ENCODE results near the gene ARF6. TPM values are rescaled to one million over a fixed set of nuclear protein-coding genes. Genes with fewer than 3 reads are reported as not detected.

Gene ARF6
- total RNA-seq: 100 to 1,000 TPM; 116 to 124 TPM
- 100 to 1,000 TPM; 157 to 164 TPM for polyA plus RNA-seq

DNA sequence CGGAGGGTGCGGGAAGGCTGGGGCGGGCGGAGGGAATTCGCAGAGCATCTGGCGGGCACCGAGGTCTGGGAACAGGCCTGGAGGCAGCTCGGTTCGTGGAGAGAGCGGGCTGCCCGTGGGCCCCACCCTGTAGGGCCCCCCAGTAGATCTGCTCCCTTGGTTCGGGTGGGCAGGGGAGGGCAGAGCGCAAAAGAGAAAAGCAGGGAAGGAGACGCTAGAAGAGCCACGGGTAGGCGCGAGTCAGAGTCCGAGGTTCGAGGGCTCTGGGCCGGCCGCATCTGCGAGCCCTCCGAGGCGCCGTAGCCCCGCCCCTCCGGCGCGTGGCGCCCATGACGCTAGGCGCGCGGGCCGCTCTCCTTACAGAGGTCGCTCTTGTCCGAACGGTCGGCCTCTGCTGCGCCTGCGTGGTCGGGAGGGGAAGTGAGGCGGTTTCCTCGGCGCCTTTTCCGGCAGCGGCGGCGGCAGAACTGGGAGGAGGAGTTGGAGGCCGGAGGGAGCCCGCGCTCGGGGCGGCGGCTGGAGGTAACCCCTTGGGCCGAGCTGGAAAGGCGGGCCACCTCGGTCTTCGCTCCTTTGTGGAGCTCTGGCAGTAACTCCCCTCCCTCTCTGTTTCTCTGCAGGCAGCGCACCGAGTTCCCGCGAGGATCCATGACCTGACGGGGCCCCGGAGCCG, at the start of gene ARF6:
ARF6 (plus strand) TSS at position 447 of the 673 bp plus-strand sequence. CDS start 655 bp downstream, outside the sequence.
- peak within 1 kb of the TSS; percentile 93 to 100 (median 99) for H3K27ac Mint-ChIP-seq
- no peaks in the 10 kb centered on the region for H3K27me3 ChIP-seq (ENCODE audit: insufficient read depth, low read length)
- peak within 1 kb of the TSS; percentile 95 to 99 (median 98) for H3K4me3 Mint-ChIP-seq
- H3K36me3 Mint-ChIP-seq: peaks cover 40 to 41% of the 10 kb centered on the region in 2 donors
- peak within 1 kb of the TSS; percentile 75 to 100 for H3K4me3 ChIP-seq (ENCODE audit: low read length in 2 of 2)
- intact Hi-C loops (cut with micrococcal nuclease): loop anchor here (1.0 to 2.0 kb wide), 10 partner anchors 14 to 213 kb away; no protein-coding TSS in a partner anchor
- peaks cover 20% of the 10 kb centered on the region for H3K36me3 ChIP-seq (ENCODE audit: insufficient read depth, low read length)
- ChIA-PET CTCF (ENCODE audit: partially characterized antibody) (interaction anchor here (0.7 to 2.7 kb wide), 16 partner anchors 11 to 211 kb away, joined by 3 to 49 read pairs (median 6); no protein-coding TSS in a partner anchor), POLR2A (ENCODE audit: partially characterized antibody) (interaction anchor here (0.6 to 4.3 kb wide), 46 partner anchors 8 to 339 kb away, joined by 3 to 136 read pairs (median 6); partner anchors contain the start of genes MGAT2, NEMF, RPS29 and SOS2)
- peaks cover 35% of the 10 kb centered on the region for H3K4me1 ChIP-seq (ENCODE audit: insufficient read depth, low read length)
- H3K9me3 ChIP-seq (ENCODE audit: control insufficient read depth in 1 of 2, low read length in 2 of 2): no peaks in the 10 kb centered on the region
- peak within 1 kb of the TSS; percentile 98 for H3K27ac ChIP-seq (ENCODE audit: low read depth, low read length)
- peak; percentile 92 to 94 (median 92) for DNase-seq
- H3K4me1 Mint-ChIP-seq: peaks cover 13 to 45% (median 22%) of the 10 kb centered on the region in 4 donors
- no peaks in the 10 kb centered on the region for H3K27me3 Mint-ChIP-seq
- peaks cover 0 to 1% (median 0%) of the 10 kb centered on the region in 8 donors for H3K9me3 Mint-ChIP-seq

DNA sequence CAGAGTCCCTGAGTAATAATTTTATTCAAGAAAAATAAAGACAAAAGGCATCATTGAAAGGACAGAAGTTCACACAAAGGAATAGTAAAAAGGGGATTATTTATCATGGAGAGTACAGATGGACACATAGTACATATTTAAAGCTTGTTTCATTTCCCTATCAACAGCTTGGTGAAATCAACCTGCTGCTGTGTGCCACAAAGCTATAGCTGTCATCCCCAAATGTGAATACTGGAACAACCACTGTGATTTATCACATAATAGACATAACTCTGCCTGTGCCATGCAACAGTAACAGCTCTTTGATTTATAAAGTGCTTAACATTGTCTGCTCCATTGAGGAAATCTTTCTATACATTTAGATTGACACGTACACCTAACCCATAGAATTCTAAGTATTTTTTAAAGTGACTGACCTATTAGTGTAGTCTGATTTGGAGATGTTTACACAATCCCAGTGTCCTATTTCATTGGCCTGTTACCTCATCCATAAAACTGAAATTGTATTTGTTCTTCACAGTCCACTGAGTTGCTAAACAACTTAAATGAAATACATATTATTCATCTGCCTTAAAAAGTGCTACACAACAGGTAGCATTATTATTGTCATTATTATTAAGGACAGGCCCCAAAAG, 43.6 kb upstream of the ARF6 start:
- no peak for DNase-seq
- Histone ChIP-seq H3K27ac (ENCODE audit: low read depth, low read length) (no peak overlapping the region), H3K36me3 (ENCODE audit: insufficient read depth, low read length) (peaks cover 18% of the 10 kb centered on the region), H3K27me3 (ENCODE audit: insufficient read depth, low read length) (no peaks in the 10 kb centered on the region), H3K4me3 (ENCODE audit: low read length in 2 of 2) (no peak overlapping the region), H3K9me3 (ENCODE audit: control insufficient read depth in 1 of 2, low read length in 2 of 2) (no peaks in the 10 kb centered on the region), H3K4me1 (ENCODE audit: insufficient read depth, low read length) (peaks cover 37% of the 10 kb centered on the region)
- ChIA-PET POLR2A (ENCODE audit: partially characterized antibody) (interaction anchor here (0.6 to 7.0 kb wide), 6 partner anchors 9 to 247 kb away, joined by 3 to 245 read pairs (median 3); no protein-coding TSS in a partner anchor), CTCF (ENCODE audit: partially characterized antibody) (interaction anchor here (0.6 to 13.1 kb wide), 4 partner anchors 15 to 283 kb away, joined by 3 to 277 read pairs (median 18); partner anchors contain the start of gene DNAAF2)
- Mint-ChIP-seq H3K27me3 (no peaks in the 10 kb centered on the region), H3K27ac (peak overlapping the region; percentile 19 to 88 (median 76)), H3K4me3 (peak overlapping the region in 3 of 8 donors; percentile 3 to 6 (median 4)), H3K4me1 (peaks cover 19 to 53% (median 37%) of the 10 kb centered on the region in 4 donors), H3K36me3 (peaks cover 19 to 48% of the 10 kb centered on the region in 2 donors), H3K9me3 (no peaks in the 10 kb centered on the region)
- intact Hi-C loops (cut with micrococcal nuclease): no loop called here

DNA sequence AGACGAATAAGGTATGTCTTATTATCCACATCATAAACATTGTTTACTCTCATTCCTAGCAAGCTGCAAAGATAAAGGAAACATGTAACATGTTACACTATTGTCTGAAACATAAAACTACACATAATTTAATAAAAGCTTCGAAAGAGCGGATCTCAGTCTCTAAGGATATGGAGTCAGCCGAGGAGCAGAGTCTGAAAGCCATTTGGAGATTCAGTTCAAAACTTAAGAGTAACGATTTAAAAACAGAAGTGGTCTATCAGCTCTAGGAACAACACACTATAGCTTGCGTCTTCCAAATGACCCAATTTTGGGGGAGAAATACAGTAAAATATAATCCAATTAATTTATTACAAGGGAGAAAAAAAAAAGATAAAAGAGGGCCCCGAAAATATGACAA, 41.1 kb upstream of the ARF6 start:
- Mint-ChIP-seq H3K27me3 (no peaks in the 10 kb centered on the region), H3K36me3 (peaks cover 15 to 35% of the 10 kb centered on the region in 2 donors), H3K4me1 (peaks cover 21 to 53% (median 38%) of the 10 kb centered on the region in 4 donors), H3K4me3 (peak overlapping the region; percentile 91 to 98 (median 96)), H3K9me3 (no peaks in the 10 kb centered on the region), H3K27ac (peak overlapping the region; percentile 88 to 99 (median 97))
- Histone ChIP-seq H3K36me3 (ENCODE audit: insufficient read depth, low read length) (peaks cover 4% of the 10 kb centered on the region), H3K27me3 (ENCODE audit: insufficient read depth, low read length) (no peaks in the 10 kb centered on the region), H3K4me1 (ENCODE audit: insufficient read depth, low read length) (peaks cover 37% of the 10 kb centered on the region), H3K9me3 (ENCODE audit: control insufficient read depth in 1 of 2, low read length in 2 of 2) (no peaks in the 10 kb centered on the region), H3K4me3 (ENCODE audit: low read length in 2 of 2) (peak overlapping the region; percentile 83 to 93), H3K27ac (ENCODE audit: low read depth, low read length) (peak overlapping the region; percentile 76)
- ChIA-PET CTCF (ENCODE audit: partially characterized antibody) (interaction anchor here (0.6 to 13.1 kb wide), 45 partner anchors 10 to 677 kb away, joined by 3 to 277 read pairs (median 5); partner anchors contain the start of genes DNAAF2, KLHDC2, MGAT2 and RPL36AL), POLR2A (ENCODE audit: partially characterized antibody) (interaction anchor here (0.7 to 7.0 kb wide), 34 partner anchors 8 to 460 kb away, joined by 3 to 245 read pairs (median 7); partner anchors contain the start of genes ARF6, DMAC2L, DNAAF2 and KLHDC1)
- intact Hi-C loops (cut with micrococcal nuclease): loop anchor here (2.0 to 5.0 kb wide), 6 partner anchors 83 to 681 kb away; partner anchors contain the start of genes DMAC2L, DNAAF2, KLHDC1 and KLHDC2
- no peak for DNase-seq

DNA sequence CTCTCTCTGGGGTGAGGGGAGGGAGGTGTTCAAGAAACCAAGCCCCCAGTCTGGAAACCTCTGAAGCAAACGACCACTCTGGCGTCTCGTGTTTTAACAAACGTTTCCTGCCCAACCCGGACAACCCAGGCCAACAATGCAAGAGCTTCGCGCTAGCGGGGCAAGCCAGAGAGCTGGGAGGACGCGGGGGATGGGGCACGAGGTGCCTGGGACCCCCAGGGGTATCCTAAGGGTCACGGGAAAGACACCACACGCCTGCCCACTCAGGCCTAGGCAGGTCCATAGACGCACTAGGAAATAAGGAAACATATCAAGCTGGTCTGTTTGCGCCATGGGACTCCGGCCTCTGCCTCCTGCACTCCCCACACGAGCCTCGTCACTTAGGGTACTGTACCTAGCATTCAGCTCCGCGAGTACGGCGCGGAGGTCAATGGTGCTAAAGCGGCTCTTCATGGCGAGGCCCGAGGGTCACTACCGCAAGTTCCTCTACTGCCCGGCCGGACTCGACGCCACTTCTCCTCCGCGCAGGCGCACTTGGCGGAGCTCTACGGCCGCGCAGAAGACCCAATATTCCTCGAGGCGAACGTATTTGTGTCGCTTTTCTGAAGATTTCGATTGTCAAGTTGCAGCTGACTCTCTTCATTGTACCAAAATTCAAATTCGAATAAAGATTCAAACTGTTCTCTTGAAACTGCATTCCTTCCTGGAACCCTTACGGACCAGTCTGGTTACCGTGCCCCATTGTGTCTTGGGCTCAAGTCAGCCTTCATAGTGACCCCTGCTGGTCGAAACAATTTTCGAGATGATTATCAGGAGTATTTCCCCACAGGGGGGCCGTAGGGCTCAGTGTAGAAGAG, 40.4 kb upstream of the ARF6 start, which contains the start of gene NEMF:
NEMF (minus strand) TSS at position 488 of the 857 bp plus-strand sequence; CDS start at position 453, 35 bp downstream.
- H3K4me3 Mint-ChIP-seq: peak within 1 kb of the TSS; percentile 91 to 98 (median 96)
- no peaks in the 10 kb centered on the region for H3K27me3 ChIP-seq (ENCODE audit: insufficient read depth, low read length)
- no peaks in the 10 kb centered on the region for H3K9me3 Mint-ChIP-seq
- peak within 1 kb of the TSS; percentile 83 to 93 for H3K4me3 ChIP-seq (ENCODE audit: low read length in 2 of 2)
- H3K36me3 ChIP-seq (ENCODE audit: insufficient read depth, low read length): peaks cover 4% of the 10 kb centered on the region
- H3K9me3 ChIP-seq (ENCODE audit: control insufficient read depth in 1 of 2, low read length in 2 of 2): no peaks in the 10 kb centered on the region
- ChIA-PET CTCF (ENCODE audit: partially characterized antibody) (interaction anchor here (0.8 to 13.1 kb wide), 60 partner anchors 10 to 942 kb away, joined by 3 to 277 read pairs (median 5); partner anchors contain the start of genes DNAAF2, KLHDC2, MAP4K5 and MGAT2), POLR2A (ENCODE audit: partially characterized antibody) (interaction anchor here (0.7 to 7.0 kb wide), 42 partner anchors 9 to 469 kb away, joined by 3 to 245 read pairs (median 4); partner anchors contain the start of genes ARF6, DMAC2L, DNAAF2 and KLHDC1)
- H3K4me1 Mint-ChIP-seq: peaks cover 21 to 53% (median 38%) of the 10 kb centered on the region in 4 donors
- peaks cover 37% of the 10 kb centered on the region for H3K4me1 ChIP-seq (ENCODE audit: insufficient read depth, low read length)
- intact Hi-C loops (cut with micrococcal nuclease): loop anchor here (1.0 to 5.0 kb wide), 8 partner anchors 10 to 680 kb away; partner anchors contain the start of genes DMAC2L, DNAAF2, KLHDC1 and KLHDC2
- H3K27ac ChIP-seq (ENCODE audit: low read depth, low read length): peak within 1 kb of the TSS; percentile 76
- peak; percentile 75 to 84 (median 79) for DNase-seq
- no peaks in the 10 kb centered on the region for H3K27me3 Mint-ChIP-seq
- H3K36me3 Mint-ChIP-seq: peaks cover 15 to 33% of the 10 kb centered on the region in 2 donors
- H3K27ac Mint-ChIP-seq: peak within 1 kb of the TSS; percentile 88 to 99 (median 97)

DNA sequence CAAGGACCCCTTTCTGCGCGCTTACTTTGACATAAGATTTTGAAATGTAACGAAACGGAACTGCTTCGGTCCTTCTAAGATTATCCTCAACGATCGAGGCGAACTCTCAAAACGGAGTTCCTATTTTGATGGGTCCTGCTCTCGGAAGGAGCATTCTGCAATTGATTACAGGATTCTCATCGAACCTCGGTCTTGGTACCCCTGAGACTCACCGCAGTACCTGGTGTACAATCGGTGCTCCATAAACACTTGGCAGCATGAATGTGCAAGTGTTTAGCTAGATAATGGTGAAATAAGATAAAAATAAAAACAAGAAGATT, 39.8 kb upstream of the ARF6 start:
- Histone ChIP-seq H3K4me3 (ENCODE audit: low read length in 2 of 2) (peak overlapping the region; percentile 83 to 93), H3K4me1 (ENCODE audit: insufficient read depth, low read length) (peaks cover 37% of the 10 kb centered on the region), H3K9me3 (ENCODE audit: control insufficient read depth in 1 of 2, low read length in 2 of 2) (no peaks in the 10 kb centered on the region), H3K27ac (ENCODE audit: low read depth, low read length) (peak overlapping the region; percentile 76), H3K27me3 (ENCODE audit: insufficient read depth, low read length) (no peaks in the 10 kb centered on the region), H3K36me3 (ENCODE audit: insufficient read depth, low read length) (peaks cover 4% of the 10 kb centered on the region)
- intact Hi-C loops (cut with micrococcal nuclease): loop anchor here (1.0 to 5.0 kb wide), 8 partner anchors 9 to 680 kb away; partner anchors contain the start of genes DMAC2L, DNAAF2, KLHDC1 and KLHDC2
- H3K4me1 Mint-ChIP-seq: peaks cover 21 to 53% (median 37%) of the 10 kb centered on the region in 4 donors
- no peaks in the 10 kb centered on the region for H3K9me3 Mint-ChIP-seq
- peaks cover 15 to 31% of the 10 kb centered on the region in 2 donors for H3K36me3 Mint-ChIP-seq
- peak overlapping the region; percentile 91 to 98 (median 96) for H3K4me3 Mint-ChIP-seq
- no peaks in the 10 kb centered on the region for H3K27me3 Mint-ChIP-seq
- ChIA-PET POLR2A (ENCODE audit: partially characterized antibody) (interaction anchor here (0.7 to 7.0 kb wide), 35 partner anchors 10 to 679 kb away, joined by 3 to 245 read pairs (median 6); partner anchors contain the start of genes ARF6, DNAAF2, KLHDC1 and KLHDC2), CTCF (ENCODE audit: partially characterized antibody) (interaction anchor here (0.7 to 13.1 kb wide), 47 partner anchors 11 to 942 kb away, joined by 3 to 277 read pairs (median 4); partner anchors contain the start of genes DNAAF2, KLHDC2, MAP4K5 and RPS29)
- peak overlapping the region; percentile 88 to 99 (median 97) for H3K27ac Mint-ChIP-seq
- no peak for DNase-seq
